K562 (cell line): ENCODE data around the gene SIRT7. TPM values are rescaled to one million over a fixed set of nuclear protein-coding genes. Genes with fewer than 3 reads are reported as not detected.
A peak's percentile ranks its signal among the peaks of the same experiment; 100 is the strongest.

Experiments used
- ARID1B ChIP-seq: fragments of 450-650 bp; IDR thresholded peaks from 2 replicates; pipeline ENCODE4 v1.6.1; 2016; ENCODE audit warnings: antibody characterized with exemption, mild to moderate bottlenecking, inconsistent platforms
- E2F3 ChIP-seq: fragments of 250-450 bp; sonication (Bioruptor Pico); IDR thresholded peaks from 2 replicates; pipeline ENCODE4 v1.4.0; 2020; ENCODE audit warnings: mild to moderate bottlenecking
- MYC ChIP-seq, 2 experiments: fragments of 250-450 bp in 1 of 2; sonication (Bioruptor Pico) in 1 of 2; IDR thresholded peaks; 2 replicates each; pipeline versions ENCODE4 v1.5.1 to v1.6.1; 2012 to 2021; ENCODE audit warnings: low read depth in 2 of 2, borderline replicate concordance in 1 of 2, improper control_type of control experiment in 1 of 2, low read length in 1 of 2, mild to moderate bottlenecking in 1 of 2, moderate library complexity in 1 of 2
- POLR2AphosphoS2 ChIP-seq: IDR thresholded peaks from 2 replicates; pipeline ENCODE4 v1.6.1; 2012; ENCODE audit warnings: low read length, improper control_type of control experiment
- RBFOX2 ChIP-seq: fragments of 200-400 bp; formaldehyde crosslinking; IDR thresholded peaks from 2 replicates; pipeline ENCODE4 v1.6.1; 2017; ENCODE audit warnings: low read depth, mild to moderate bottlenecking, low read length, moderate library complexity
- SP1 ChIP-seq: sonication (generic); formaldehyde crosslinking; IDR thresholded peaks from 2 replicates; pipeline ENCODE4 v1.8.1; 2022; ENCODE audit warnings: mild to moderate bottlenecking, missing genetic modification reagents
- TAL1 ChIP-seq: fragments of 450-650 bp; IDR thresholded peaks from 2 replicates; pipeline ENCODE4 v1.6.1; 2016; ENCODE audit warnings: mild to moderate bottlenecking
- TCF3 ChIP-seq: sonication (generic); formaldehyde crosslinking; IDR thresholded peaks from 2 replicates; pipeline ENCODE4 v1.4.0; 2020; ENCODE audit warnings: mild to moderate bottlenecking, missing genetic modification reagents
- polyA plus RNA-seq, 8 experiments: library from polyadenylated mRNA; depleted of rRNA in 4 of 8; stranded (reverse) in 5 of 8; unstranded in 3 of 8; fragments of >200 nt; fragmentation: Nextera tagmentation in 2 of 8; fragmentation: Illumina TruSeq in 1 of 8; extraction: Ambion mirVana in 2 of 8; extraction: Trizol in 1 of 8; gene quantifications; 2 replicates each; pipeline versions ENCODE4 v1.2.1 to v1.2.3, GENCODE V29; 2011 to 2014; ENCODE audit warnings: inconsistent platforms in 1 of 8, missing spikeins in 1 of 8
- total RNA-seq, 7 experiments: library from RNA; depleted of rRNA in 6 of 7; stranded (reverse); fragments of >200 nt in 6 of 7; fragmentation: Illumina TruSeq in 2 of 7; extraction: Trizol in 2 of 7; gene quantifications; 2 replicates each; pipeline versions ENCODE4 v1.2.1 to v1.2.3, GENCODE V29; 2011 to 2021; ENCODE audit warnings: low replicate concordance in 1 of 7
- TF ChIP-seq, protein P1 (sequence below): fragments of 200-800 bp; sonication (Bioruptor generic); IDR thresholded peaks from 2 replicates; pipeline ENCODE4 v1.6.1; 2017; ENCODE audit warnings: missing genetic modification characterization, missing compliant biosample characterization
- TF ChIP-seq, protein P2 (sequence below), 3 experiments: IDR thresholded peaks in 2 of 3; conservative IDR thresholded peaks in 1 of 3; 2 replicates each; pipeline ENCODE4 v1.5.1; 2011 to 2012; ENCODE audit warnings: low read length in 3 of 3, mild to moderate bottlenecking in 3 of 3, control low read depth in 2 of 3, improper control_type of control experiment in 1 of 3, inconsistent platforms in 1 of 3, low read depth in 1 of 3, mixed read lengths in 1 of 3, moderate library complexity in 1 of 3; ENCODE audit not compliant: insufficient read depth in 2 of 3
- TF ChIP-seq, protein P3 (sequence below): IDR thresholded peaks from 2 replicates; pipeline ENCODE4 v1.6.1; 2012; ENCODE audit warnings: low read depth, low read length, improper control_type of control experiment, borderline replicate concordance
- TF ChIP-seq, protein P4 (sequence below): sonication (generic); formaldehyde crosslinking; IDR thresholded peaks from 2 replicates; pipeline ENCODE4 v1.8.1; 2023; ENCODE audit warnings: missing genetic modification reagents, mild to moderate bottlenecking, borderline replicate concordance
- TF ChIP-seq, protein P5 (sequence below): fragments of 450-650 bp; IDR thresholded peaks from 2 replicates; pipeline ENCODE4 v1.6.1; 2018; ENCODE audit warnings: mild to moderate bottlenecking, low read depth; ENCODE audit not compliant: partially characterized antibody

The SIRT7 gene
- total and polyA plus RNA-seq, 9 of the 15 experiments (the other 6 are each of a cell fraction or from before 2014, with no cell fraction given) = 1.6 to 54.8 (median 20.3) TPM

DNA sequence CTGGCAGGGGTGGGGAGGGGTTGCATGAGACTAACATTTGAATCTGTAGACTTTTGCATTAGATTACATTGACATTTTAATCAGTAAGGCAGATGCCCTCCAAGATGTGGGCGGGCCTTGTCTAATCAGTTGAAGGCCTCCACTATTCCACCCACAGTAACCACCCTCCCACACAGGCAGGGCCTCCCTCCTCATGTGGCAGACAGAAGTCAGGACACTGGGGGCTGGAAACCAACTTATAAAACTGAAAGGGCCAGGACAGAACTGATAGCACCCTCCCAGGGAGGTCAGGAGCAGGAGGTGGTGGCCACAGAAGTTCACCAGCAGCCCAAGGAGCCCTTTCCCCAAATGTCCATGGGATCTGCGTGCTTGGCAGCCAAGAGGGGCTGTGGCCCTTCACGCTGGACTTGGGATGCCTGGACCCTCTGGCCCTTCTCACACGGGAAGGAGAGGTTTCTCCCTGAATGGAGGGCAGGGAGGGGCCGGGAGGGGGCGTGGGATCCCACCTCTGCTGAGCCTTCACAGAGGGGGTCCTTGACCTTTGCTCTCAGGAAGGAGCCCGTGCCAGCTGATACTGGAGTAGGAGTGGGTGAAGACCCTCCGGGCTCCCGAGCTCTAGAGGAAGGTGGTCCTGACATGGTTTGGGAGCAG lies 14.5 kb upstream of the SIRT7 start (continued):
- TF ChIP-seq, protein P1, sequence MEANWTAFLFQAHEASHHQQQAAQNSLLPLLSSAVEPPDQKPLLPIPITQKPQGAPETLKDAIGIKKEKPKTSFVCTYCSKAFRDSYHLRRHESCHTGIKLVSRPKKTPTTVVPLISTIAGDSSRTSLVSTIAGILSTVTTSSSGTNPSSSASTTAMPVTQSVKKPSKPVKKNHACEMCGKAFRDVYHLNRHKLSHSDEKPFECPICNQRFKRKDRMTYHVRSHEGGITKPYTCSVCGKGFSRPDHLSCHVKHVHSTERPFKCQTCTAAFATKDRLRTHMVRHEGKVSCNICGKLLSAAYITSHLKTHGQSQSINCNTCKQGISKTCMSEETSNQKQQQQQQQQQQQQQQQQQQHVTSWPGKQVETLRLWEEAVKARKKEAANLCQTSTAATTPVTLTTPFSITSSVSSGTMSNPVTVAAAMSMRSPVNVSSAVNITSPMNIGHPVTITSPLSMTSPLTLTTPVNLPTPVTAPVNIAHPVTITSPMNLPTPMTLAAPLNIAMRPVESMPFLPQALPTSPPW (CRISPR knock-in tag) = peak; percentile 45
- TF ChIP-seq POLR2AphosphoS2 (peak; percentile 90), TCF3 (CRISPR knock-in tag) (peak; percentile 64), MYC (IDR thresholded peaks at IDR 0.05; ENCODE audit: low read depth, low read length) (peak; percentile 40; the same call in 1 of the 2 replicates), MYC (CRISPR knock-in tag; IDR thresholded peaks at IDR 0.05; ENCODE audit: borderline replicate concordance, low read depth) (no peak), ARID1B (peak; percentile 57; the same call in 1 of the 2 replicates), RBFOX2 (peak; percentile 16; the same call in 1 of the 2 replicates), E2F3 (CRISPR knock-in tag) (no peak), SP1 (CRISPR knock-in tag) (no peak; the same call in 1 of the 2 replicates), TAL1 (peak; percentile 33; the same call in 1 of the 2 replicates)
- TF ChIP-seq, protein P2, sequence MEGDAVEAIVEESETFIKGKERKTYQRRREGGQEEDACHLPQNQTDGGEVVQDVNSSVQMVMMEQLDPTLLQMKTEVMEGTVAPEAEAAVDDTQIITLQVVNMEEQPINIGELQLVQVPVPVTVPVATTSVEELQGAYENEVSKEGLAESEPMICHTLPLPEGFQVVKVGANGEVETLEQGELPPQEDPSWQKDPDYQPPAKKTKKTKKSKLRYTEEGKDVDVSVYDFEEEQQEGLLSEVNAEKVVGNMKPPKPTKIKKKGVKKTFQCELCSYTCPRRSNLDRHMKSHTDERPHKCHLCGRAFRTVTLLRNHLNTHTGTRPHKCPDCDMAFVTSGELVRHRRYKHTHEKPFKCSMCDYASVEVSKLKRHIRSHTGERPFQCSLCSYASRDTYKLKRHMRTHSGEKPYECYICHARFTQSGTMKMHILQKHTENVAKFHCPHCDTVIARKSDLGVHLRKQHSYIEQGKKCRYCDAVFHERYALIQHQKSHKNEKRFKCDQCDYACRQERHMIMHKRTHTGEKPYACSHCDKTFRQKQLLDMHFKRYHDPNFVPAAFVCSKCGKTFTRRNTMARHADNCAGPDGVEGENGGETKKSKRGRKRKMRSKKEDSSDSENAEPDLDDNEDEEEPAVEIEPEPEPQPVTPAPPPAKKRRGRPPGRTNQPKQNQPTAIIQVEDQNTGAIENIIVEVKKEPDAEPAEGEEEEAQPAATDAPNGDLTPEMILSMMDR (IDR thresholded peaks at IDR 0.05 in 2 of 3, conservative IDR thresholded peaks at IDR 0.05 in 1 of 3; ENCODE audit: insufficient read depth in 2 of 3, low read depth in 1 of 3, low read length in 3 of 3) = no peak
- TF ChIP-seq, protein P3, sequence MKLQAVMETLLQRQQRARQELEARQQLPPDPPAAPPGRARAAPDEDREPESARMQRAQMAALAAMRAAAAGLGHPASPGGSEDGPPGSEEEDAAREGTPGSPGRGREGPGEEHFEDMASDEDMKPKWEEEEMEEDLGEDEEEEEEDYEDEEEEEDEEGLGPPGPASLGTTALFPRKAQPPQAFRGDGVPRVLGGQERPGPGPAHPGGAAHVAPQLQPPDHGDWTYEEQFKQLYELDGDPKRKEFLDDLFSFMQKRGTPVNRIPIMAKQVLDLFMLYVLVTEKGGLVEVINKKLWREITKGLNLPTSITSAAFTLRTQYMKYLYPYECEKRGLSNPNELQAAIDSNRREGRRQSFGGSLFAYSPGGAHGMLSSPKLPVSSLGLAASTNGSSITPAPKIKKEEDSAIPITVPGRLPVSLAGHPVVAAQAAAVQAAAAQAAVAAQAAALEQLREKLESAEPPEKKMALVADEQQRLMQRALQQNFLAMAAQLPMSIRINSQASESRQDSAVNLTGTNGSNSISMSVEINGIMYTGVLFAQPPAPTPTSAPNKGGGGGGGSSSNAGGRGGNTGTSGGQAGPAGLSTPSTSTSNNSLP = peak; percentile 57; the same call in 1 of the 2 replicates
- TF ChIP-seq, protein P4, sequence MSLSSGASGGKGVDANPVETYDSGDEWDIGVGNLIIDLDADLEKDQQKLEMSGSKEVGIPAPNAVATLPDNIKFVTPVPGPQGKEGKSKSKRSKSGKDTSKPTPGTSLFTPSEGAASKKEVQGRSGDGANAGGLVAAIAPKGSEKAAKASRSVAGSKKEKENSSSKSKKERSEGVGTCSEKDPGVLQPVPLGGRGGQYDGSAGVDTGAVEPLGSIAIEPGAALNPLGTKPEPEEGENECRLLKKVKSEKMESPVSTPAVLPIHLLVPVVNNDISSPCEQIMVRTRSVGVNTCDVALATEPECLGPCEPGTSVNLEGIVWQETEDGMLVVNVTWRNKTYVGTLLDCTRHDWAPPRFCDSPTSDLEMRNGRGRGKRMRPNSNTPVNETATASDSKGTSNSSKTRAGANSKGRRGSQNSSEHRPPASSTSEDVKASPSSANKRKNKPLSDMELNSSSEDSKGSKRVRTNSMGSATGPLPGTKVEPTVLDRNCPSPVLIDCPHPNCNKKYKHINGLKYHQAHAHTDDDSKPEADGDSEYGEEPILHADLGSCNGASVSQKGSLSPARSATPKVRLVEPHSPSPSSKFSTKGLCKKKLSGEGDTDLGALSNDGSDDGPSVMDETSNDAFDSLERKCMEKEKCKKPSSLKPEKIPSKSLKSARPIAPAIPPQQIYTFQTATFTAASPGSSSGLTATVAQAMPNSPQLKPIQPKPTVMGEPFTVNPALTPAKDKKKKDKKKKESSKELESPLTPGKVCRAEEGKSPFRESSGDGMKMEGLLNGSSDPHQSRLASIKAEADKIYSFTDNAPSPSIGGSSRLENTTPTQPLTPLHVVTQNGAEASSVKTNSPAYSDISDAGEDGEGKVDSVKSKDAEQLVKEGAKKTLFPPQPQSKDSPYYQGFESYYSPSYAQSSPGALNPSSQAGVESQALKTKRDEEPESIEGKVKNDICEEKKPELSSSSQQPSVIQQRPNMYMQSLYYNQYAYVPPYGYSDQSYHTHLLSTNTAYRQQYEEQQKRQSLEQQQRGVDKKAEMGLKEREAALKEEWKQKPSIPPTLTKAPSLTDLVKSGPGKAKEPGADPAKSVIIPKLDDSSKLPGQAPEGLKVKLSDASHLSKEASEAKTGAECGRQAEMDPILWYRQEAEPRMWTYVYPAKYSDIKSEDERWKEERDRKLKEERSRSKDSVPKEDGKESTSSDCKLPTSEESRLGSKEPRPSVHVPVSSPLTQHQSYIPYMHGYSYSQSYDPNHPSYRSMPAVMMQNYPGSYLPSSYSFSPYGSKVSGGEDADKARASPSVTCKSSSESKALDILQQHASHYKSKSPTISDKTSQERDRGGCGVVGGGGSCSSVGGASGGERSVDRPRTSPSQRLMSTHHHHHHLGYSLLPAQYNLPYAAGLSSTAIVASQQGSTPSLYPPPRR = no peak
- TF ChIP-seq, protein P5, sequence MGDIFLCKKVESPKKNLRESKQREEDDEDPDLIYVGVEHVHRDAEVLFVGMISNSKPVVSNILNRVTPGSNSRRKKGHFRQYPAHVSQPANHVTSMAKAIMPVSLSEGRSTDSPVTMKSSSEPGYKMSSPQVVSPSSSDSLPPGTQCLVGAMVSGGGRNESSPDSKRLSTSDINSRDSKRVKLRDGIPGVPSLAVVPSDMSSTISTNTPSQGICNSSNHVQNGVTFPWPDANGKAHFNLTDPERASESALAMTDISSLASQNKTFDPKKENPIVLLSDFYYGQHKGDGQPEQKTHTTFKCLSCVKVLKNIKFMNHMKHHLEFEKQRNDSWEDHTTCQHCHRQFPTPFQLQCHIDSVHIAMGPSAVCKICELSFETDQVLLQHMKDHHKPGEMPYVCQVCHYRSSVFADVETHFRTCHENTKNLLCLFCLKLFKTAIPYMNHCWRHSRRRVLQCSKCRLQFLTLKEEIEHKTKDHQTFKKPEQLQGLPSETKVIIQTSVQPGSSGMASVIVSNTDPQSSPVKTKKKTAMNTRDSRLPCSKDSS = no peak
